SK-N-MC (cell line): ENCODE results near the gene NUB1.

Experiments used
- EZH2 ChIP-seq: fragments of 200-600 bp; sonication (generic); IDR thresholded peaks from one replicate; pipeline ENCODE4 v1.6.1; 2017; ENCODE audit warnings: antibody characterized with exemption
- FOXP2 ChIP-seq: optimal IDR thresholded peaks from 2 replicates; pipeline ENCODE3; 2011; ENCODE audit warnings: mild to moderate bottlenecking, moderate library complexity; ENCODE audit not compliant: insufficient read depth; ENCODE audit errors: extremely low read length, control extremely low read depth
- POLR2AphosphoS5 ChIP-seq: IDR thresholded peaks from 2 replicates; pipeline ENCODE4 v1.6.1; 2012; ENCODE audit warnings: mild to moderate bottlenecking, low read depth, low read length, borderline replicate concordance

- no peak for TF ChIP-seq EZH2
- no peak for TF ChIP-seq POLR2AphosphoS5
- TF ChIP-seq FOXP2, result no peak
These were observed 32.5 kb downstream of the NUB1 start for GRCh38 chr7:151374139-151374538.
